ENCODE measurements around the gene ARHGEF17. TPM values are rescaled to one million over a fixed set of nuclear protein-coding genes. Genes with fewer than 3 reads are reported as not detected.

Gene ARHGEF17
- total RNA-seq, 2 experiments from 2014 or later: 0.07 to 0.41 TPM

DNA sequence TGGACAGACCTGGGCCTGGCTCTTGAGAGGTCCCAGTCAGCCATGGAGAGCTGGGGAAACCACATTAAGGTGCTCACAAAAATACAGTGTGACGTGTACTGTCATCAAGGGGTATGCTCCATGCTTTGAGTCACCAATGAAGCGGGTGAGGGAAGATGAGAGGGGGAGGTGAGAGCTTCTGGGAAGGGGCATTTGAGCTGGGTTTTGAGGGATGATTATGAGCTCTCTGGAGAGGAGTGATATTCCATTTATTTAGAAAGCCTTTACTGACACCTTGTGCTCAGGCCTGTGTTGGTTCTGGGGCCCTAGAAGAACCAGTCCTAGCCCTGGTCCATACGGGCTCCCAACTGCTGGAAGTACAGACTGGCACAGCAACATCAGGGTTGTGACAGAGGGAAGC, 10.4 kb upstream of the ARHGEF17 start:
- ATAC-seq: no peak
- CTCF ChIA-PET: interaction anchor here (1.3 to 6.9 kb wide), 6 partner anchors 9 to 53 kb away, joined by 4 to 44 read pairs (median 15); no protein-coding TSS in a partner anchor

GRCh38 chr11:73298233-73298632, 9.8 kb upstream of the ARHGEF17 start:
- Mint-ChIP-seq H3K27ac (no peak overlapping the region), H3K9me3 (no peaks in the 10 kb centered on the region), H3K4me1 (ENCODE audit: low read depth) (peaks cover 2% of the 10 kb centered on the region), H3K27me3 (peaks cover 8% of the 10 kb centered on the region), H3K4me3 (no peak overlapping the region), H3K36me3 (ENCODE audit: low read depth) (no peaks in the 10 kb centered on the region)
- intact Hi-C loops (cut with micrococcal nuclease): loop anchor here (5.0 to 10.0 kb wide), 2 partner anchors 39 to 113 kb away; no protein-coding TSS in a partner anchor
- no peak for DNase-seq
- TF ChIP-seq, protein P1, sequence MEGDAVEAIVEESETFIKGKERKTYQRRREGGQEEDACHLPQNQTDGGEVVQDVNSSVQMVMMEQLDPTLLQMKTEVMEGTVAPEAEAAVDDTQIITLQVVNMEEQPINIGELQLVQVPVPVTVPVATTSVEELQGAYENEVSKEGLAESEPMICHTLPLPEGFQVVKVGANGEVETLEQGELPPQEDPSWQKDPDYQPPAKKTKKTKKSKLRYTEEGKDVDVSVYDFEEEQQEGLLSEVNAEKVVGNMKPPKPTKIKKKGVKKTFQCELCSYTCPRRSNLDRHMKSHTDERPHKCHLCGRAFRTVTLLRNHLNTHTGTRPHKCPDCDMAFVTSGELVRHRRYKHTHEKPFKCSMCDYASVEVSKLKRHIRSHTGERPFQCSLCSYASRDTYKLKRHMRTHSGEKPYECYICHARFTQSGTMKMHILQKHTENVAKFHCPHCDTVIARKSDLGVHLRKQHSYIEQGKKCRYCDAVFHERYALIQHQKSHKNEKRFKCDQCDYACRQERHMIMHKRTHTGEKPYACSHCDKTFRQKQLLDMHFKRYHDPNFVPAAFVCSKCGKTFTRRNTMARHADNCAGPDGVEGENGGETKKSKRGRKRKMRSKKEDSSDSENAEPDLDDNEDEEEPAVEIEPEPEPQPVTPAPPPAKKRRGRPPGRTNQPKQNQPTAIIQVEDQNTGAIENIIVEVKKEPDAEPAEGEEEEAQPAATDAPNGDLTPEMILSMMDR (IDR thresholded peaks at IDR 0.05): no peak
- ChIA-PET CTCF (interaction anchor here (0.9 to 6.9 kb wide), 7 partner anchors 9 to 62 kb away, joined by 4 to 44 read pairs (median 11); no protein-coding TSS in a partner anchor), POLR2A (interaction anchor here (0.6 kb wide), 1 partner anchor 1013 kb away, joined by 4 read pairs; no protein-coding TSS in a partner anchor)
- ATAC-seq: no peak

More for the DNA sequence above, 10.4 kb upstream of the ARHGEF17 start:
- Mint-ChIP-seq H3K9me3 (no peaks in the 10 kb centered on the region), H3K4me3 (no peak overlapping the region), H3K4me1 (ENCODE audit: low read depth) (peaks cover 2% of the 10 kb centered on the region), H3K36me3 (ENCODE audit: low read depth) (no peaks in the 10 kb centered on the region), H3K27ac (no peak overlapping the region), H3K27me3 (peaks cover 7% of the 10 kb centered on the region)
- no peak for DNase-seq
- intact Hi-C loops (cut with micrococcal nuclease): loop anchor here (5.0 to 10.0 kb wide), 2 partner anchors 40 to 113 kb away; no protein-coding TSS in a partner anchor
- TF ChIP-seq, protein P1 (IDR thresholded peaks at IDR 0.05): no peak
- POLR2A ChIA-PET: no interaction called here

DNA sequence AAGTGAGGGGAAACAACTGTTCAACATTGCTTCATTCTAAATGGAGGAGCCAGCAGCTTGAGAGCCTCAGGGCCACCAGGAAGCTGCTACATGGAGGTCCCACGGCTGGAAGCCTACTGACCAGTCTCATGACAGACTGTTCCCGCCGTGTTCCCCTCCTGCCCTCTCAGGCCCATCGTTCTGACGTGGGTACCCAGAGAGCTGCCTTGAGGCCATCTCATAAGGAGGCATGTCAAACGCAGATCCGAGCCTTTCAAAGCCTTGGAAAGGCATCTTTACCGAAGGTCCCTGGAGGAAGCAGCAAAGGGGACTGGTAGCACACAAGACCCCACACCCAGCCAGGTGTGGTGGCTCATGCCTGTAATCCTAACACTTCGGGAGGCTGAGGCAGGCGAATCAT, 8.3 kb upstream of the ARHGEF17 start:
- DNase-seq: no peak
- H3K4me1 Mint-ChIP-seq (ENCODE audit: low read depth): peaks cover 2% of the 10 kb centered on the region
- H3K36me3 Mint-ChIP-seq (ENCODE audit: low read depth): no peaks in the 10 kb centered on the region
- POLR2A ChIA-PET: interaction anchor here (0.6 kb wide), 1 partner anchor 60 kb away, joined by 3 read pairs; no protein-coding TSS in a partner anchor
- H3K27me3 Mint-ChIP-seq: peaks cover 10% of the 10 kb centered on the region
- TF ChIP-seq, protein P1 (IDR thresholded peaks at IDR 0.05): no peak
- H3K4me3 Mint-ChIP-seq: no peak overlapping the region
- CTCF ChIA-PET: interaction anchor here (1.5 to 6.9 kb wide), 5 partner anchors 9 to 326 kb away, joined by 3 to 44 read pairs (median 5); no protein-coding TSS in a partner anchor
- intact Hi-C loops (cut with micrococcal nuclease): loop anchor here (5.0 to 10.0 kb wide), 2 partner anchors 38 to 115 kb away; no protein-coding TSS in a partner anchor
- ATAC-seq: no peak
- H3K9me3 Mint-ChIP-seq: no peaks in the 10 kb centered on the region
- no peak overlapping the region for H3K27ac Mint-ChIP-seq

- Mint-ChIP-seq H3K27ac (no peak overlapping the region), H3K4me1 (ENCODE audit: low read depth) (peaks cover 6% of the 10 kb centered on the region), H3K4me3 (peak overlapping the region; percentile 36), H3K27me3 (peaks cover 16% of the 10 kb centered on the region), H3K9me3 (no peaks in the 10 kb centered on the region), H3K36me3 (ENCODE audit: low read depth) (no peaks in the 10 kb centered on the region)
- intact Hi-C loops (cut with micrococcal nuclease): loop anchor here (2.0 kb wide), 1 partner anchor 31 kb away; no protein-coding TSS in a partner anchor
- CTCF ChIA-PET: interaction anchor here (0.6 to 6.6 kb wide), 29 partner anchors 8 to 444 kb away, joined by 3 to 123 read pairs (median 4); partner anchors contain the start of gene RELT
- DNase-seq (no peak), ATAC-seq (no peak)
- POLR2A ChIA-PET: interaction anchor here (0.6 to 1.0 kb wide), 3 partner anchors 14 to 30 kb away, joined by 4 to 5 read pairs (median 4); no protein-coding TSS in a partner anchor
- TF ChIP-seq, protein P1 (IDR thresholded peaks at IDR 0.05): no peak
Measured at GRCh38 chr11:73306069-73306841, 1.8 kb upstream of the ARHGEF17 start.
